ENCODE data around the gene CYSLTR2.

CYSLTR2 gene

DNA sequence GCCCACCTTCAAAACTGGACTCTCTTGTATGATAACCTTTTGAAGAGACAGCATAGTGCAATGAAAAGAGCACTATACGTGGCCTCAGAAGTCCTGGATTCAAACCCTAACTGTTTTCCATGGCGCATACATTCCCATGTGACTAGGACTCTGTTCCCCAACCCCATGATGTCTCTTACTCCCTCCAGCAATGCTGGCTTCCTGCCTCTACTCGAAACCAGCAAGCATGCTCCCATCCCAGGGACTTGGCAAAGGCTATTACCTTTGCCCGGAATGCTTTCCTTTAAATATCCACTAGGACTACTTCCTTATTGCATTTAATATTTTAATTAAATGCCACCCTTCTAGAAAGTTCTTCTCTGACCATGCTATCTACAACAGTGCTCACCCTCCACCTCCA, 75.1 kb downstream of the CYSLTR2 start:
- no peaks in the 10 kb centered on the region for H3K9me3 ChIP-seq (ENCODE audit: control insufficient read depth, low read depth, low read length)
- peaks cover 10% of the 10 kb centered on the region for H3K4me1 ChIP-seq (ENCODE audit: control insufficient read depth, low read depth, low read length)
- H3K4me3 ChIP-seq (ENCODE audit: low read length) = no peak overlapping the region
- H3K36me3 ChIP-seq (ENCODE audit: control insufficient read depth, low read depth, low read length) = no peaks in the 10 kb centered on the region
- no peak overlapping the region for H3K9ac ChIP-seq (ENCODE audit: low read length)
- H3K27ac ChIP-seq (ENCODE audit: low read length) = no peak overlapping the region
- H3K27me3 ChIP-seq (ENCODE audit: control insufficient read depth, insufficient read depth, low read length) = peaks cover 8% of the 10 kb centered on the region

- H3K27ac ChIP-seq (ENCODE audit: low read length) = no peak overlapping the region
- peaks cover 8% of the 10 kb centered on the region for H3K27me3 ChIP-seq (ENCODE audit: control insufficient read depth, insufficient read depth, low read length)
- peaks cover 10% of the 10 kb centered on the region for H3K4me1 ChIP-seq (ENCODE audit: control insufficient read depth, low read depth, low read length)
- H3K36me3 ChIP-seq (ENCODE audit: control insufficient read depth, low read depth, low read length) = no peaks in the 10 kb centered on the region
- no peaks in the 10 kb centered on the region for H3K9me3 ChIP-seq (ENCODE audit: control insufficient read depth, low read depth, low read length)
- no peak overlapping the region for H3K9ac ChIP-seq (ENCODE audit: low read length)
- H3K4me3 ChIP-seq (ENCODE audit: low read length) = no peak overlapping the region
These were observed 76.1 kb downstream of the CYSLTR2 start for GRCh38 chr13:48729856-48730255.

- Histone ChIP-seq H3K9me3 (ENCODE audit: control insufficient read depth, low read depth, low read length) (no peaks in the 10 kb centered on the region), H3K27me3 (ENCODE audit: control insufficient read depth, insufficient read depth, low read length) (peaks cover 8% of the 10 kb centered on the region), H3K4me3 (ENCODE audit: low read length) (no peak overlapping the region), H3K27ac (ENCODE audit: low read length) (no peak overlapping the region), H3K36me3 (ENCODE audit: control insufficient read depth, low read depth, low read length) (no peaks in the 10 kb centered on the region), H3K4me1 (ENCODE audit: control insufficient read depth, low read depth, low read length) (peaks cover 19% of the 10 kb centered on the region), H3K9ac (ENCODE audit: low read length) (no peak overlapping the region)
These were observed 77.4 kb downstream of the CYSLTR2 start for GRCh38 chr13:48731001-48731658.

- no peaks in the 10 kb centered on the region for H3K36me3 ChIP-seq (ENCODE audit: control insufficient read depth, low read depth, low read length)
- H3K4me3 ChIP-seq (ENCODE audit: low read length) = no peak overlapping the region
- H3K27ac ChIP-seq (ENCODE audit: low read length) = no peak overlapping the region
- H3K9ac ChIP-seq (ENCODE audit: low read length) = no peak overlapping the region
- peaks cover 8% of the 10 kb centered on the region for H3K27me3 ChIP-seq (ENCODE audit: control insufficient read depth, insufficient read depth, low read length)
- no peaks in the 10 kb centered on the region for H3K9me3 ChIP-seq (ENCODE audit: control insufficient read depth, low read depth, low read length)
- H3K4me1 ChIP-seq (ENCODE audit: control insufficient read depth, low read depth, low read length) = peaks cover 19% of the 10 kb centered on the region
These were observed 78.3 kb downstream of the CYSLTR2 start for GRCh38 chr13:48731957-48732569.

DNA sequence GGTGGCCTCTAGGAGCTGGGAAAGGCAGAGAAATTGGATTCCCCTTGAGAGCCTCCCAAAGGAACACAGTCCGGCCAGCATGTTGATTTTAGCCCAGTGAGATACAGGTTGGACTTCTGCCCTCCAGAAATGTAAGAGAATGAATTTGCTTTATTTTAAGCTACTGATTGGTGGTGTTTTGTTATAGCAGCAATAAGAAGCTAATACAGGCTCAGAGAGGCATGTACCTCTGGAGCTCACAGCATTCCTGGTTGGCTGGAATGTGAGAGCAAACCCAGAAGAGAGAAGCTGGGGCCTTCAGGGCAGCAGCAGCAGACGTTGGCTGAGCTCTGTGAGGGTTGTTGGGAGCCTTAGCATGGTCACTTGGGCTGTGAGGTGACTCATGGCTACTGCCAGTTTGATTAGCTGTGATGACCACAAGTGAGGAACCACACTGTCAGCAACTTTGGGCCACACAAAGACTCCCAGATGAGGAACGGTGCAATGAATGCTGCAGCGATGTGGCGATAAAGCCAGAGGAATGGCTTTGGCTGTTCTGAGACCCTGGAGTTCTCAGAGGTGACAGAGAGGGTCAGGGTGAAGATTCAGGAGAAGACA, 80.1 kb downstream of the CYSLTR2 start:
- no peak overlapping the region for H3K4me3 ChIP-seq (ENCODE audit: low read length)
- H3K9ac ChIP-seq (ENCODE audit: low read length) = no peak overlapping the region
- H3K9me3 ChIP-seq (ENCODE audit: control insufficient read depth, low read depth, low read length) = no peaks in the 10 kb centered on the region
- H3K36me3 ChIP-seq (ENCODE audit: control insufficient read depth, low read depth, low read length) = no peaks in the 10 kb centered on the region
- H3K27me3 ChIP-seq (ENCODE audit: control insufficient read depth, insufficient read depth, low read length) = peaks cover 8% of the 10 kb centered on the region
- H3K27ac ChIP-seq (ENCODE audit: low read length) = no peak overlapping the region
- peaks cover 19% of the 10 kb centered on the region for H3K4me1 ChIP-seq (ENCODE audit: control insufficient read depth, low read depth, low read length)

DNA sequence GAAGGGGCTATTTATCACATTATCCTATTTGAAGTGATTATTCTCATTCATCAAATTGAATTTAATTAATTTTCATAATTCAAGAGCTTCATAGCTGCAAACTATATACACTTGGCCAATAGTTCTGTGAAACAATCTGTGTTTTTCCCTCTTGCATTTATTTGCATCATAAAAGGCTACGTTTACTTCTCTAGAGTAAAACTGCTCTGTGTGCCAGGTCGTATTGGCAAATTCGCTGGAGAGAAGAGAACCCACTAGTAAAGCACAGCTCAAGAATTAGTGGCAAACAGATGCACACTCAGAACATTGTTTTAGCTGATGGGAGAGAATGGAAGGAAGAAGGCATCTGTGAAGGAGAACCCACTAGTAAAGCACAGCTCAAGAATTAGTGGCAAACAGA, 81.8 kb downstream of the CYSLTR2 start:
- Histone ChIP-seq H3K9me3 (ENCODE audit: control insufficient read depth, low read depth, low read length) (no peaks in the 10 kb centered on the region), H3K27ac (ENCODE audit: low read length) (no peak overlapping the region), H3K27me3 (ENCODE audit: control insufficient read depth, insufficient read depth, low read length) (peaks cover 8% of the 10 kb centered on the region), H3K4me3 (ENCODE audit: low read length) (no peak overlapping the region), H3K4me1 (ENCODE audit: control insufficient read depth, low read depth, low read length) (peaks cover 19% of the 10 kb centered on the region), H3K36me3 (ENCODE audit: control insufficient read depth, low read depth, low read length) (no peaks in the 10 kb centered on the region), H3K9ac (ENCODE audit: low read length) (no peak overlapping the region)

- Histone ChIP-seq H3K4me1 (ENCODE audit: control insufficient read depth, low read depth, low read length) (peaks cover 9% of the 10 kb centered on the region), H3K9me3 (ENCODE audit: control insufficient read depth, low read depth, low read length) (no peaks in the 10 kb centered on the region), H3K27ac (ENCODE audit: low read length) (no peak overlapping the region)
These were observed 84.0 kb downstream of the CYSLTR2 start for GRCh38 chr13:48737689-48738088.

DNA sequence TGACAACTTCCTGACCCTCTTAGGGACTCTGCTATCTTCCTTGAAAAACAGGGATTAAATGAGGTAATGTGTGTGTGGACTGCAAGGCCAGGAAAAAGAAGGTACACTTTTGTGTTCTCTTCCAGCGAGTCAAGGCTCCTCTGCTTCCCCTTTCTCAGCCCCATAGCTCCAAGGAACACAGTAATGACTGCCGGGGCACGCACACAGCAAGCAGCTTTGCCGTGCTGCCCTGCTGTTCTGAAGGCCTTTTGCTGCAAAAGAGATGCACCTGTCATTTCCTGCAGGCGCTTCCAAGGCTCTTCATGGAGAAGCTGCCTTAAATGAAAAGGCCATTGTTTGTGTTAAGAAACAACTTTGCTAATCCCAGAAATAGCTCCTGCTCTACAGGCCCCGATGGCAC, 84.6 kb downstream of the CYSLTR2 start:
- no peaks in the 10 kb centered on the region for H3K36me3 ChIP-seq (ENCODE audit: control insufficient read depth, low read depth, low read length)
- H3K9me3 ChIP-seq (ENCODE audit: control insufficient read depth, low read depth, low read length) = no peaks in the 10 kb centered on the region
- peaks cover 9% of the 10 kb centered on the region for H3K4me1 ChIP-seq (ENCODE audit: control insufficient read depth, low read depth, low read length)
- no peak overlapping the region for H3K9ac ChIP-seq (ENCODE audit: low read length)
- no peak overlapping the region for H3K27ac ChIP-seq (ENCODE audit: low read length)
- no peak overlapping the region for H3K4me3 ChIP-seq (ENCODE audit: low read length)
- H3K27me3 ChIP-seq (ENCODE audit: control insufficient read depth, insufficient read depth, low read length) = no peaks in the 10 kb centered on the region

More at GRCh38 chr13:48737689-48738088, 84.0 kb downstream of the CYSLTR2 start:
- no peaks in the 10 kb centered on the region for H3K36me3 ChIP-seq (ENCODE audit: control insufficient read depth, low read depth, low read length)
- no peak overlapping the region for H3K9ac ChIP-seq (ENCODE audit: low read length)
- H3K27me3 ChIP-seq (ENCODE audit: control insufficient read depth, insufficient read depth, low read length) = no peaks in the 10 kb centered on the region
- H3K4me3 ChIP-seq (ENCODE audit: low read length) = no peak overlapping the region

GRCh38 chr13:48739386-48739964, 85.7 kb downstream of the CYSLTR2 start:
- no peaks in the 10 kb centered on the region for H3K36me3 ChIP-seq (ENCODE audit: control insufficient read depth, low read depth, low read length)
- no peak overlapping the region for H3K9ac ChIP-seq (ENCODE audit: low read length)
- H3K27me3 ChIP-seq (ENCODE audit: control insufficient read depth, insufficient read depth, low read length) = no peaks in the 10 kb centered on the region
- no peak overlapping the region for H3K27ac ChIP-seq (ENCODE audit: low read length)
- no peak overlapping the region for H3K4me3 ChIP-seq (ENCODE audit: low read length)
- no peaks in the 10 kb centered on the region for H3K9me3 ChIP-seq (ENCODE audit: control insufficient read depth, low read depth, low read length)
- H3K4me1 ChIP-seq (ENCODE audit: control insufficient read depth, low read depth, low read length) = peaks cover 9% of the 10 kb centered on the region

- H3K9me3 ChIP-seq (ENCODE audit: control insufficient read depth, low read depth, low read length) = no peaks in the 10 kb centered on the region
- H3K36me3 ChIP-seq (ENCODE audit: control insufficient read depth, low read depth, low read length) = no peaks in the 10 kb centered on the region
- H3K9ac ChIP-seq (ENCODE audit: low read length) = no peak overlapping the region
- no peak overlapping the region for H3K4me3 ChIP-seq (ENCODE audit: low read length)
- no peaks in the 10 kb centered on the region for H3K27me3 ChIP-seq (ENCODE audit: control insufficient read depth, insufficient read depth, low read length)
- no peaks in the 10 kb centered on the region for H3K4me1 ChIP-seq (ENCODE audit: control insufficient read depth, low read depth, low read length)
- H3K27ac ChIP-seq (ENCODE audit: low read length) = no peak overlapping the region
These were observed 87.6 kb downstream of the CYSLTR2 start for GRCh38 chr13:48741377-48741776.

GRCh38 chr13:48746821-48747220, 93.1 kb downstream of the CYSLTR2 start:
- H3K27me3 ChIP-seq (ENCODE audit: control insufficient read depth, insufficient read depth, low read length) = no peaks in the 10 kb centered on the region
- H3K9ac ChIP-seq (ENCODE audit: low read length) = no peak overlapping the region
- no peaks in the 10 kb centered on the region for H3K4me1 ChIP-seq (ENCODE audit: control insufficient read depth, low read depth, low read length)
- no peaks in the 10 kb centered on the region for H3K36me3 ChIP-seq (ENCODE audit: control insufficient read depth, low read depth, low read length)
- no peaks in the 10 kb centered on the region for H3K9me3 ChIP-seq (ENCODE audit: control insufficient read depth, low read depth, low read length)
- H3K4me3 ChIP-seq (ENCODE audit: low read length) = no peak overlapping the region
- no peak overlapping the region for H3K27ac ChIP-seq (ENCODE audit: low read length)
